GM21526 (cell line): Measurements from ENCODE around the gene EGR2.
"Not testable (repeated sequence)": the region's sequence is repeated elsewhere in the genome, so short reads cannot be mapped to it uniquely, and the experiment has no call there.

ENCODE experiments used
- ATAC-seq: cut with Tn5 transposase; IDR thresholded peaks from one replicate; pipeline ENCODE4 v1.9.1; 2021; ENCODE audit warnings: moderate library complexity; ENCODE audit not compliant: unreplicated experiment, low FRiP score

Gene EGR2

GRCh38 chr10:62795762-62796161 lies 20.4 kb downstream of the EGR2 start:
- ATAC-seq: no peak

- no peak for ATAC-seq
These were observed 21.1 kb downstream of the EGR2 start for GRCh38 chr10:62795100-62795499.

- ATAC-seq: no peak
These were observed 21.9 kb downstream of the EGR2 start for GRCh38 chr10:62794306-62794705.

- ATAC-seq: no peak
These were observed 23.9 kb downstream of the EGR2 start for GRCh38 chr10:62792261-62792660.

- ATAC-seq: no peak
These were observed 25.6 kb downstream of the EGR2 start for GRCh38 chr10:62790571-62790970.

- no peak for ATAC-seq
These were observed 26.1 kb downstream of the EGR2 start for GRCh38 chr10:62790019-62790555.

GRCh38 chr10:62788861-62789467 lies 27.2 kb downstream of the EGR2 start:
- ATAC-seq: no peak

GRCh38 chr10:62788285-62788684 lies 27.9 kb downstream of the EGR2 start:
- not testable (repeated sequence) for ATAC-seq

GRCh38 chr10:62784537-62784936 lies 31.6 kb downstream of the EGR2 start:
- not testable (repeated sequence) for ATAC-seq

GRCh38 chr10:62779487-62780248 lies 36.5 kb downstream of the EGR2 start:
- peak; percentile 87 for ATAC-seq

- ATAC-seq: no peak
These were observed 38.0 kb downstream of the EGR2 start for GRCh38 chr10:62778125-62778524.

- ATAC-seq: no peak
These were observed 43.8 kb downstream of the EGR2 start for GRCh38 chr10:62772186-62772974.

GRCh38 chr10:62769574-62770242 lies 46.5 kb downstream of the EGR2 start:
- ATAC-seq: no peak

GRCh38 chr10:62766386-62766785 lies 49.8 kb downstream of the EGR2 start:
- ATAC-seq: no peak

GRCh38 chr10:62765726-62766125 lies 50.4 kb downstream of the EGR2 start:
- no peak for ATAC-seq

- no peak for ATAC-seq
These were observed 52.2 kb downstream of the EGR2 start for GRCh38 chr10:62764011-62764410.

GRCh38 chr10:62763155-62763554 lies 53.0 kb downstream of the EGR2 start:
- ATAC-seq: no peak
